ENCODE results near the gene MTFP1.
A peak's percentile ranks its signal among the peaks of the same experiment; 100 is the strongest.
"Not testable (repeated sequence)": the region's sequence is repeated elsewhere in the genome, so short reads cannot be mapped to it uniquely, and the experiment has no call there.

MTFP1 gene

DNA sequence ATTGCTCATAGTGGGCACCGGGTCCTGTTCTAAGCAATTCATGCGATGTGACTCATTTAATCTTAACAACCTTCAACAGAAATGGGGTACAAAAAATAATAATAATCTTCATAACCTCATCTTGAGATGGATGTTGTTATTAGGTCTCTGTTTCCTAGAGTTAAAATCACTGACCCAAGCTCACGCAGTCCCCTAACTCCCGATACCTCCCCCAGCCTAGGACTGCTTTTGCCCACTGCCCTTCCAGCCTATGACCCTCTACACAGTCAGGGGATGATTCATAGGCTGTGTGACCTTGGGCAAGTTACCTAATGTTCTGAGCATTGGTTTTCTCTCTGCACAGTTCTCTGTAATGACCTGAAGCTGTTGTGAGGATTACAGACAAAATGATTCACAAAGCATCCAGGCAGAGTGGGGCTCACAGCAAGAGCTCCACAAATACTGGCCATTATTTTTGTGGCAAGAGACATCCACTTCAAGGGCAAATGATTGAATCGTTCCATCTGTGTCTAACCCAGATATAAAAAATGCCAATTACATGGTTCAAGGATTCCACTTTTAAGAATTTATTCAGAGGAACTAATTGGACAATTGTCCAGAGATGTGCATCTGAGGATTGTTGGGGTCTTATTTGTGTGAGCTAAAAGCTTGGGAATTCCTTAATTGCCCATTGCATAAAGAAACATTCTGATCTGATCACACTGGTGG lies 20.0 kb downstream of the MTFP1 start:
- Histone ChIP-seq H3K4me1 (ENCODE audit: insufficient read depth, low read length, poor library complexity, severe bottlenecking) (peaks cover 19% of the 10 kb centered on the region), H3K9me2 (replicated peaks; ENCODE audit: low read depth, low read length) (no peaks in the 10 kb centered on the region), H2AFZ (ENCODE audit: low read length) (peak overlapping the region; percentile 85; the same call in 1 of the 2 replicates), H3K4me3 (ENCODE audit: low read length, poor library complexity, severe bottlenecking) (no peak overlapping the region), H3K9me3 (ENCODE audit: insufficient read depth, low read depth, low read length) (no peaks in the 10 kb centered on the region), H4K20me1 (ENCODE audit: insufficient read depth, low read length, poor library complexity, severe bottlenecking) (no peaks in the 10 kb centered on the region), H3F3A (ENCODE audit: low read depth) (no peaks in the 10 kb centered on the region), H3K4me2 (ENCODE audit: low read depth, low read length, poor library complexity, severe bottlenecking) (no peak overlapping the region), H3K36me3 (ENCODE audit: insufficient read depth, low read length) (no peaks in the 10 kb centered on the region), H3K79me2 (ENCODE audit: insufficient read depth, low read length) (no peaks in the 10 kb centered on the region), H3K27me3 (ENCODE audit: insufficient read depth, low read length, poor library complexity, severe bottlenecking) (peaks cover 32% of the 10 kb centered on the region), H3K9ac (ENCODE audit: low read depth, low read length, poor library complexity, severe bottlenecking) (no peak overlapping the region)
- TF ChIP-seq EZH2phosphoT487 (IDR thresholded peaks at IDR 0.05; ENCODE audit: borderline replicate concordance): no peak
- TF ChIP-seq, protein P1, sequence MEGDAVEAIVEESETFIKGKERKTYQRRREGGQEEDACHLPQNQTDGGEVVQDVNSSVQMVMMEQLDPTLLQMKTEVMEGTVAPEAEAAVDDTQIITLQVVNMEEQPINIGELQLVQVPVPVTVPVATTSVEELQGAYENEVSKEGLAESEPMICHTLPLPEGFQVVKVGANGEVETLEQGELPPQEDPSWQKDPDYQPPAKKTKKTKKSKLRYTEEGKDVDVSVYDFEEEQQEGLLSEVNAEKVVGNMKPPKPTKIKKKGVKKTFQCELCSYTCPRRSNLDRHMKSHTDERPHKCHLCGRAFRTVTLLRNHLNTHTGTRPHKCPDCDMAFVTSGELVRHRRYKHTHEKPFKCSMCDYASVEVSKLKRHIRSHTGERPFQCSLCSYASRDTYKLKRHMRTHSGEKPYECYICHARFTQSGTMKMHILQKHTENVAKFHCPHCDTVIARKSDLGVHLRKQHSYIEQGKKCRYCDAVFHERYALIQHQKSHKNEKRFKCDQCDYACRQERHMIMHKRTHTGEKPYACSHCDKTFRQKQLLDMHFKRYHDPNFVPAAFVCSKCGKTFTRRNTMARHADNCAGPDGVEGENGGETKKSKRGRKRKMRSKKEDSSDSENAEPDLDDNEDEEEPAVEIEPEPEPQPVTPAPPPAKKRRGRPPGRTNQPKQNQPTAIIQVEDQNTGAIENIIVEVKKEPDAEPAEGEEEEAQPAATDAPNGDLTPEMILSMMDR (conservative IDR thresholded peaks at IDR 0.05; ENCODE audit: low read length): peak; percentile 33; the same call in 1 of the 2 replicates

DNA sequence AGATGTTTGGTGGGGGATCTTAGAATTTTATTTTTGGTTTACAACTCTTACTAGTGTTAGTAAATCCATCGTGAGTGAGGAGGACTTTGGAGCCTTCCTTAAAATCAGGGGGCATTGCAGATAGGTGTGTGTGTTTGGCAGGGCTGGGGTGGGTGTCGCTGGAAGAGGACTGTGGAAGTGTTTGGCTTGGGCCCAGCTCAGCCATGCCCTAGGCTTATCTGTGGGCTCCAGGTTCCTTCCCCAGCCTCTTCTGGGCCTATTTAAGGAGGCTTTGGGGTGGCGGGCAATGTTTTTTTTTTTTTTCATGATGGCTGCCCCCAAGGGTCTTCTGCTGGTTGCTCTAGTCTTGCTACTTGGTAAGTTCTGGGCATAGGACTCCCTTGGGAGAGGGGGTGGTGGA lies 22.1 kb downstream of the MTFP1 start:
- H3K4me2 ChIP-seq (ENCODE audit: low read depth, low read length, poor library complexity, severe bottlenecking): no peak overlapping the region
- no peak for TF ChIP-seq EZH2phosphoT487 (IDR thresholded peaks at IDR 0.05; ENCODE audit: borderline replicate concordance)
- TF ChIP-seq, protein P1 (conservative IDR thresholded peaks at IDR 0.05; ENCODE audit: low read length): no peak
- no peak overlapping the region for H3K9ac ChIP-seq (ENCODE audit: low read depth, low read length, poor library complexity, severe bottlenecking)
- peaks cover 19% of the 10 kb centered on the region for H3K27me3 ChIP-seq (ENCODE audit: insufficient read depth, low read length, poor library complexity, severe bottlenecking)
- no peaks in the 10 kb centered on the region for H3F3A ChIP-seq (ENCODE audit: low read depth)
- no peaks in the 10 kb centered on the region for H4K20me1 ChIP-seq (ENCODE audit: insufficient read depth, low read length, poor library complexity, severe bottlenecking)
- peaks cover 9% of the 10 kb centered on the region for H3K4me1 ChIP-seq (ENCODE audit: insufficient read depth, low read length, poor library complexity, severe bottlenecking)
- H3K9me3 ChIP-seq (ENCODE audit: insufficient read depth, low read depth, low read length): no peaks in the 10 kb centered on the region
- no peak overlapping the region for H3K4me3 ChIP-seq (ENCODE audit: low read length, poor library complexity, severe bottlenecking)
- H3K36me3 ChIP-seq (ENCODE audit: insufficient read depth, low read length): no peaks in the 10 kb centered on the region
- no peak overlapping the region for H2AFZ ChIP-seq (ENCODE audit: low read length)
- no peaks in the 10 kb centered on the region for H3K79me2 ChIP-seq (ENCODE audit: insufficient read depth, low read length)
- H3K9me2 ChIP-seq (replicated peaks; ENCODE audit: low read depth, low read length): no peaks in the 10 kb centered on the region

DNA sequence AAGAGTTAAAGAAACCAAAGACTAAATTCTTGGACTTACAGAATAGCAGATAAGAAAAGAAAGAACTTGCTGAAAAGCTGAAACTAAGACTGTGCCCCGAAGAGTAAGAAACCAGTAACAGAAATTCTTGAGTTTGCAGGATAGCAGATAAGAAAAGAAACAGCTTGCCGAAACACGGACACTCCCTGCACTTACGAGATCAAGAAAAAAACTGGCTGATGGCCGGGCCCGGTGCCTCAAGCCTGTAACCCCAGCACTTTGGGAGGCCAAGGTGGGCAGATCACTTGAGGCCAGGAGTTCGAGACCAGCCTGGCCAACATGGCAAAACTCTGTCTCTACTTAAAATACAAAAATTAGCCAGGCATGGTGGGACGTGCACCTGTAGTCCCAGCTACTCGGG lies 25.9 kb downstream of the MTFP1 start:
- peaks cover 12% of the 10 kb centered on the region for H3K27me3 ChIP-seq (ENCODE audit: insufficient read depth, low read length, poor library complexity, severe bottlenecking)
- H3K4me1 ChIP-seq (ENCODE audit: insufficient read depth, low read length, poor library complexity, severe bottlenecking); H3K36me3 ChIP-seq (ENCODE audit: insufficient read depth, low read length); H3F3A ChIP-seq (ENCODE audit: low read depth); H2AFZ ChIP-seq (ENCODE audit: low read length); H4K20me1 ChIP-seq (ENCODE audit: insufficient read depth, low read length, poor library complexity, severe bottlenecking); H3K4me3 ChIP-seq (ENCODE audit: low read length, poor library complexity, severe bottlenecking); H3K9ac ChIP-seq (ENCODE audit: low read depth, low read length, poor library complexity, severe bottlenecking); H3K9me3 ChIP-seq (ENCODE audit: insufficient read depth, low read depth, low read length); H3K4me2 ChIP-seq (ENCODE audit: low read depth, low read length, poor library complexity, severe bottlenecking); H3K79me2 ChIP-seq (ENCODE audit: insufficient read depth, low read length); H3K9me2 ChIP-seq (replicated peaks; ENCODE audit: low read depth, low read length): not testable (repeated sequence)

DNA sequence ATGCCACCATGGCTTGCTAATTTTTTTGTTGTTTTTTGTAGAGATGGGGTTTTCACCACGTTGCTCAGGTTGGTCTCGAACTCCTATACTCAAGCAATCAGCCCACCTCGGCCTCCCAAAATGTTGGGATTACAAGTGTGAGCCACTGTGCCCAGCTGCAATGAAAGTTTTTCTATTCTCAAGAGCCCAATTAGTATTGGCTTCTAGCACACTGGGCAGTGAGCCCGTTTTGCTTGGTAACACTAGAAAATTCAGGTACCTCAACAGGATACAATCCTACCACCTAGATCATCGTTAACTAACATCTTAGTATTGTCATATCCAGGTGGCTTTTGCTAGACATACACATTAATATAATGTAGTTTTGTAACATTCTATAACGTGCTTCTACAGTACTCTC lies 27.3 kb downstream of the MTFP1 start:
- H3F3A ChIP-seq (ENCODE audit: low read depth): no peaks in the 10 kb centered on the region
- H3K9me2 ChIP-seq (replicated peaks; ENCODE audit: low read depth, low read length): no peaks in the 10 kb centered on the region
- peaks cover 12% of the 10 kb centered on the region for H3K27me3 ChIP-seq (ENCODE audit: insufficient read depth, low read length, poor library complexity, severe bottlenecking)

More for the DNA sequence above, 27.3 kb downstream of the MTFP1 start:
- H3K9ac ChIP-seq (ENCODE audit: low read depth, low read length, poor library complexity, severe bottlenecking): no peak overlapping the region
- no peak overlapping the region for H3K4me2 ChIP-seq (ENCODE audit: low read depth, low read length, poor library complexity, severe bottlenecking)
- H3K4me3 ChIP-seq (ENCODE audit: low read length, poor library complexity, severe bottlenecking): no peak overlapping the region
- no peaks in the 10 kb centered on the region for H3K36me3 ChIP-seq (ENCODE audit: insufficient read depth, low read length)
- no peaks in the 10 kb centered on the region for H3K79me2 ChIP-seq (ENCODE audit: insufficient read depth, low read length)
- H3K4me1 ChIP-seq (ENCODE audit: insufficient read depth, low read length, poor library complexity, severe bottlenecking): no peaks in the 10 kb centered on the region
- H3K9me3 ChIP-seq (ENCODE audit: insufficient read depth, low read depth, low read length): no peaks in the 10 kb centered on the region
- TF ChIP-seq EZH2phosphoT487 (IDR thresholded peaks at IDR 0.05; ENCODE audit: borderline replicate concordance): no peak
- TF ChIP-seq, protein P1 (conservative IDR thresholded peaks at IDR 0.05; ENCODE audit: low read length): no peak
- H4K20me1 ChIP-seq (ENCODE audit: insufficient read depth, low read length, poor library complexity, severe bottlenecking): no peaks in the 10 kb centered on the region
- H2AFZ ChIP-seq (ENCODE audit: low read length): no peak overlapping the region
